NB4 (cell line): Measurements from ENCODE around the gene LZTFL1.

Source experiments
- TF ChIP-seq, protein P1 (sequence below): IDR thresholded peaks from one replicate; pipeline ENCODE4 v1.5.1; 2012; ENCODE audit warnings: low read depth, low read length
- TF ChIP-seq, protein P2 (sequence below): IDR thresholded peaks from 2 replicates; pipeline ENCODE4 v1.6.1; 2011; ENCODE audit warnings: low read depth, low read length

DNA sequence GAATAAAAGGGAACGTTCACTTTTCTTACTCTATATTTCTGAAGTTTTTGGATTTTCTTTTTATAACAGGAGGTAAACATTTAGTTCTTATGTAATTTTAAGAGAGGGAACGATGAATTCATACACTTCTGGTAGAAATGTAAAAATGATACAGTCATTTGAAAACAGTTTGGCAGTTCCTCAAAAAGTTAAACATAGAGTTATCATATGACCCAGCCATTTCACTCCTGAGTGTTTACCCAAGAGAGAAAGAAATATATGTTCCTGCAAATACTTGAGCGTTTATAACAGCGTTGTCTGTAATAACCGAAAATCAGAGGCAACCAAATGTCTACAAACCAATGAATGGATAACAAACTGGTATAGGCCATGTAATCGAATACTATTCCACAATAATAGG is 23.6 kb upstream of the LZTFL1 start:
- TF ChIP-seq, protein P1, sequence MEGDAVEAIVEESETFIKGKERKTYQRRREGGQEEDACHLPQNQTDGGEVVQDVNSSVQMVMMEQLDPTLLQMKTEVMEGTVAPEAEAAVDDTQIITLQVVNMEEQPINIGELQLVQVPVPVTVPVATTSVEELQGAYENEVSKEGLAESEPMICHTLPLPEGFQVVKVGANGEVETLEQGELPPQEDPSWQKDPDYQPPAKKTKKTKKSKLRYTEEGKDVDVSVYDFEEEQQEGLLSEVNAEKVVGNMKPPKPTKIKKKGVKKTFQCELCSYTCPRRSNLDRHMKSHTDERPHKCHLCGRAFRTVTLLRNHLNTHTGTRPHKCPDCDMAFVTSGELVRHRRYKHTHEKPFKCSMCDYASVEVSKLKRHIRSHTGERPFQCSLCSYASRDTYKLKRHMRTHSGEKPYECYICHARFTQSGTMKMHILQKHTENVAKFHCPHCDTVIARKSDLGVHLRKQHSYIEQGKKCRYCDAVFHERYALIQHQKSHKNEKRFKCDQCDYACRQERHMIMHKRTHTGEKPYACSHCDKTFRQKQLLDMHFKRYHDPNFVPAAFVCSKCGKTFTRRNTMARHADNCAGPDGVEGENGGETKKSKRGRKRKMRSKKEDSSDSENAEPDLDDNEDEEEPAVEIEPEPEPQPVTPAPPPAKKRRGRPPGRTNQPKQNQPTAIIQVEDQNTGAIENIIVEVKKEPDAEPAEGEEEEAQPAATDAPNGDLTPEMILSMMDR: no peak
- TF ChIP-seq, protein P2, sequence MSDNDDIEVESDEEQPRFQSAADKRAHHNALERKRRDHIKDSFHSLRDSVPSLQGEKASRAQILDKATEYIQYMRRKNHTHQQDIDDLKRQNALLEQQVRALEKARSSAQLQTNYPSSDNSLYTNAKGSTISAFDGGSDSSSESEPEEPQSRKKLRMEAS: no peak
